Activated CD4-positive, CD25-positive, alpha-beta regulatory T cell treated with anti-CD3 and anti-CD28 coated beads, Interleukin-2, amount 50 U/mL, for 16 hours (primary cell): Measurements from ENCODE around the gene AQP10.
"Not testable (repeated sequence)": the region's sequence is repeated elsewhere in the genome, so short reads cannot be mapped to it uniquely, and the experiment has no call there.

Source experiments
- DNase-seq: peaks from one replicate; pipeline ENCODE4 v3.0.0-alpha.2; 2020; ENCODE audit warnings: low read depth, low spot score

The AQP10 gene

GRCh38 chr1:154324241-154324640 is 3.3 kb downstream of the AQP10 start:
- no peak for DNase-seq

DNA sequence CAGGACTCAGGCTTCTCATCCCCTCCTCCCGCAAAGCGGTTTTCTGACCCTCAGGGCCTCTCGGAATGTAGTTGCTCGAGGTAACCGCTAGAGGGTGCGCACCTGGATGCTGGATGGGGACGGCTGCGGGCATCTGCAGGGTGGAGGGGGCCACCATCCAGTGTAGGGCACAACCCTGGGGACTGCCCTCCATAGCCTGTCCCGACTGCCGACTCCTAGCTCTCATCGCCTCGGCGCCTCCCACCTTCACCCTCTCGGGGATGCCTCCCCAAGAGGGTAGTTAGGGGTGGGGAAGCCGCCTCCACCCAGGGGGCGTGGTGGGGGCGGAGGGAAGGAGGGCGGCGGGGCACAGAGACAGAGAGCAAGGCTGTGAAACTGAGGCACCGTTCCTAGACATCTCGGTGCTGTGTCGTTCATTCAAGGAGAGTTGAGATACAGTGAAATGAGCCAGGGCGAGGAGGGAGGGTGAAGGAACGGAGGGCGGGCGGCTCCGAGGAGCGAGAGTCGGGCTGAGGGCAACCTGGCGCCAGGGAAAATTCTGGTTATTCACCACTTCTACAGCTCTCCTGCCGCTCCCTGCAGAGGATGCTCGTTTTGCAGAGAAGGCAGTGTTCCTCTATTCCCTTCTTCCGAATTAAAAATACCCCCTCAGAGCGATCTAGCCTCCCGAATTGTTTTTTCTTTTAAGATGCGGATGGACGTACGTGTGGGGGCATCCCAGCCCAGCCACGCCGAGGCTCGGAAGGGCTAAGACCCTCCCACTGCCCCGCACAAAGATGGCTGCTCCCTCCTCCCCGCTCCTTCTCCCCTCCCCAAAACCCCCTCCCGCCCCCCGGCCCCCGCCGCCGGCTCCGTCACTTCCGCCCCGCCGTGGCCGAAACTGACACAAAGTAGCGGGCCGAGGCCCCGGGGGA is 4.0 kb downstream of the AQP10 start, which contains the start of gene ATP8B2:
TSS of gene ATP8B2 (plus strand) at position 857 of the 914 bp plus-strand sequence. CDS start 2,617 bp downstream, outside the sequence.
- DNase-seq, result peak; percentile 68

- DNase-seq, result no peak
Observed at GRCh38 chr1:154325583-154326545, 5.0 kb downstream of the AQP10 start.

DNA sequence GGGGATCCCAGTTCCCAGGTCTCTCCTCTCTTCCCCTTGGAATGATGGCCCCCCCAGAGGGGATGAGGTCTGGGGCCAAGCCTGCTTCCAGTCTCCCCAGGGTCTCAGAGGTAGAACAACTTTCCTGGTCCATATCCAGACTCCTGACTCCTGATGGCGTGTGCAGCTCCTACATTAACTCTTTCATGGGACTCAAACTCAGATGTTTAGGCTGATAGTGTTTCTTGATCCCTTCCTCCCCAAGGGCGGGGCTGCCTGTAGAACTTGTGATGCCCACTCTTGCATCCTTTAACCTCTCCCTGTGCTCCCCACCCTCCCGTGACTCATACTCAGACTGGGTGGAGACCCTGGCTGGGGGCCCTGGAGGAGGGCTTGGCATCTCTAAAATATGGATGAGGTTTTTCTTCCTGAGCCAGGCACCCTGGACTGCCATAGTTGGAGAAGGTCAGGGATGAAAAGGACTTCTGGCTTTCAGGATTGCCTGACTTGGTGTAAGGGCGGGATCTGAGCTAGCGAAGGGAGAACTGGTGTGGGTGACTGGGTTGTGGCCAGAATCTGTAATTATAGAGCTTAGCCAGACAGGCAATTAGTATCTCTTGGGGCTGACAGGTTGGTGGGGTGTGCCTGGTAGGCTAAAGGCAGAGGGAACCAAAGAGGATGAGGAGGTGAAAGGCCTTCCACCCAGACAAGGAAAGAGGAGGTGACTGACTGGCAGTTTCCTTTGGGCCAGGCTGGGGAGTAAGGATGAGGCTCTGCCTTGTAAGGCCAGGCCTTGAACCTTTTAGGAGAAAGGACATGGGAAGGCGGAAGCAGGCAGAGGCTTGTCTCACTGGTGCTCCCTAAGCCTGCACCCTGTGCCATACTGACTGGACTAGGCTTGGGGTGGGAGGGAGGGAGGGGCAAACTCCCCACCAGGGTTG is 5.9 kb downstream of the AQP10 start:
- no peak for DNase-seq

DNA sequence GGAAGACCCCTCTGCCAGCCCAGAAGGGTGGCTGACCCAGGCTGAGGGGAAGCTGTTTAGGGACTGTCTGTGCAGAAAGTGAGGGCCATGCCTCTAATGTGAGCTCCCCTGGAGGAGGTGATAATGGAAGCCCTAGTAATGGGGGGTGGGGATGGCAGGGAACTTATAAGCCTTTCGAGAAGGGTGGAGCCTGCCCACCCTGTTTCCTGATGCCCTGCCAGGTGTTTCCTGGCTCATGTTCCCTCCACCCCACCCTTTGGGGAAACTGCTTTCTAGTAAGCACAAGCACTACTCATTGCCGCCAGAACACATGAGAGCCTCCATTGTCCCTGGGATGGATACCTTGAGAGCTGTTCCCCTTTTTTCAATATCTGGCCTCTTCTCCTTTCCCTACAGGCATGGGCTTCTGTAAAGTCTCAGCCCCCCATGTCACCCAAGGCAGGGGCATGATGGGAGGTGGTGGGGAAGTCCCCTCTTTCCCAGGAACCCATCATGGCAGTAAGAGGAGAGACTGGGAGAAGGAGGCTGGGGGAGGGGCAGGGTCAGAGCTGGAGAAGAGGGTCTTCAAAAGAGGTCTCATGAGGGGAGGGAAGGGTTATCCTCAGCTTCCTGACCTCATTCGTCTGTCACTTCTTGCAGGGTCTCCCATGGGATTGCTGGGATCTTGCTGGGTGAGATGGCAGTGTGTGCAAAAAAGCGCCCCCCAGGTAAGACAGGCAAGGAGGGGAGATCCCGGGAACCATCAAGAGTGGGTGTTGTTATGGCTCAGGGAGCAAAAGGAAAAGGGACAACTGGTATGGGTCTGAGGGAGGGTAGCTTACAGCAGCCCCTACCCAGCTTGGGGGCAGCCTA is 6.8 kb downstream of the AQP10 start:
- no peak for DNase-seq

DNA sequence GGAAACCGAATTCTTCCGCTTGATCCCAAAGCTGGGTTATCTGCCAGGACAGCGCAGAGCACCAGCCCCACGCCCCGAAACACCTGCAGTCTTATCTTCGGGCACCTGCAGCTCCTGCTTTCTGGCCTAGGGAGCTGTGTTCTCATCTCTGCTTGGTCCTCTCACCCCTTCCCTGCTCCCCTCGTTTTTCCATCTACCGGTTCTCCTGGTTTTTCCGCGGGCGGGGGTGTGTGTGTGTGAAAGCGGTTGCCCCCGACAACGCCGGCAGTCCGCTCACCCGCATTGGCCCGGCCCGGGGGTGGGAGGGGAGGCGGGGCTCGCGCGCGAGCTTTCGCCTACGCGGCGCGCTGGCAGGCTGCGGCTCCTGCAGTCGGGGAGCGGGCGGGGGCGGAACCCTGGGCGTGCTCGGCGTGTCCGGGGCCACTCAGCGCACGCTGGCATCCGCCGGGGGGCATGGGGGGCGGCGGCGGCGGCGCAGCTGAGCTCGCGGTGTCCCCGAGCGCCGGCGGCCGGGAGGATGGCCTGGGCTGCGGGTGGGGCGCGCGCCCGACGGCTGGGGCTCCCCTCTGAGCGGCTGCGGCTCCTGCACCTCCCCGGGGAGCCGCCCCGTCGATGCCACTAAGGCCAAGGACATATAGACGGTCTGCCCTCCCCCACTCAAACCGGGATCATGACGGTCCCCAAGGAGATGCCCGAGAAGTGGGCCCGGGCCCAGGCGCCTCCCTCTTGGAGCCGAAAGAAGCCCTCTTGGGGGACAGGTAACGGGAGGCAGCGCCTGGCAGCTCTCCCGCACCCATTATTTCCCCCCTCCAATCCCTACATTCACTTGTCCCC is 7.6 kb downstream of the AQP10 start:
- peak; percentile 73 for DNase-seq

- no peak for DNase-seq
Observed at GRCh38 chr1:154329152-154329521, 8.2 kb downstream of the AQP10 start.

DNA sequence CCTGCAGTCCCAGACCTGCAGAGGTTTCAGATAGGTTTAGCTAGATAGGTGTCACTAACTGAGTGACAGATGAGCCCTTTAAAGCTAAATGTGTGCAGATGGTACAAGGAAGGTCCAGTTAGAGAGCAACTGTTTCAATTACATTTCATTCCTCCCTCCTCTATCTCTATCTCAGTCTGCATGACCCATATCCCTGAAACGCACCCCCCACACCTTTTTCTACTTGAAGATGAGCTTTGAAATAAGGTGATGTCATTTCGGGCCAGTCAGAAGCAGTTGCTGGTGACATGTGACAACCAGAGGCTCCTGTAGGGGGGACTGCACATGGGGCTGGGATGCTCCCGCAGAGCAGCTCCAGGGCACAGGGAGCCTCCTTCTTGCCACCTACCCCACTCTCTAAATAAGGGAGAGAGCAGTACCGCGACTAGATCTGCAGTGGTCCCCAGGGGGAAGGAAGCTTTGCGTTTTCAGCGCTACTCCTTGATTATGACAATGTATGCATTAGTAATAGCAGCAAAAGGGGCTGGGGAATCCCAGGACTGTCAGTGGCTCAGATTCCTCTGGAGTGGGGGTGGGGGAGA is 8.7 kb downstream of the AQP10 start:
- DNase-seq, result no peak

- no peak for DNase-seq
Observed at GRCh38 chr1:154330669-154331068, 9.8 kb downstream of the AQP10 start.

- no peak for DNase-seq
Observed at GRCh38 chr1:154334079-154335024, 13.5 kb downstream of the AQP10 start.

- DNase-seq, result peak; percentile 90
Observed at GRCh38 chr1:154335025-154335714, 14.3 kb downstream of the AQP10 start.

- no peak for DNase-seq
Observed at GRCh38 chr1:154337253-154337894, 16.5 kb downstream of the AQP10 start.

DNA sequence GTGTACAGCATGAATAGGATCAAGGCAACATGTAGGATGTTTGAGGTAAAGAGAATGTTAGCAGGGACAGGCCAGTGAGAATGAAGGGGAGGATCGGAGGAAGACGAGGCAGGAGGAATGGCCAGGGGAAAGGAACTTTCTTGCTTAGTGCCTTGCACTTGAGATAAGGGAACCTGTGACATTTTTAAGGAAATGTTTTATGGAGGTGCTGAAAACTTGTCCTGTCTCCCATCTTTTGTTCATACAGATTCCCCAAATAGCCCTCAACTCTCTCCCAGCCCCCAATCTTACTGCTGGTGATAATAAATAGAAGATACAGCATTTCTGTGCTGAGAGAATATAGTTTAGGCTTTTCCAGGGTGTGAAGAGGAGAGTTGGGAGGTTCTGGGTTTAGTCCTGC is 18.0 kb downstream of the AQP10 start:
- DNase-seq, result no peak

- DNase-seq, result not testable (repeated sequence)
Observed at GRCh38 chr1:154341366-154341765, 20.5 kb downstream of the AQP10 start.

GRCh38 chr1:154342132-154342531 is 21.2 kb downstream of the AQP10 start:
- DNase-seq, result no peak

- peak; percentile 55 for DNase-seq
Observed at GRCh38 chr1:154342836-154343472, 22.1 kb downstream of the AQP10 start.
